Astrocyte of the hippocampus (primary cell): ENCODE results near the gene AQP1.

Experiments
- DNase-seq: peaks from one replicate; pipeline ENCODE4 v3.0.0; 2011; ENCODE audit warnings: low read depth, low spot score

Gene AQP1

DNA sequence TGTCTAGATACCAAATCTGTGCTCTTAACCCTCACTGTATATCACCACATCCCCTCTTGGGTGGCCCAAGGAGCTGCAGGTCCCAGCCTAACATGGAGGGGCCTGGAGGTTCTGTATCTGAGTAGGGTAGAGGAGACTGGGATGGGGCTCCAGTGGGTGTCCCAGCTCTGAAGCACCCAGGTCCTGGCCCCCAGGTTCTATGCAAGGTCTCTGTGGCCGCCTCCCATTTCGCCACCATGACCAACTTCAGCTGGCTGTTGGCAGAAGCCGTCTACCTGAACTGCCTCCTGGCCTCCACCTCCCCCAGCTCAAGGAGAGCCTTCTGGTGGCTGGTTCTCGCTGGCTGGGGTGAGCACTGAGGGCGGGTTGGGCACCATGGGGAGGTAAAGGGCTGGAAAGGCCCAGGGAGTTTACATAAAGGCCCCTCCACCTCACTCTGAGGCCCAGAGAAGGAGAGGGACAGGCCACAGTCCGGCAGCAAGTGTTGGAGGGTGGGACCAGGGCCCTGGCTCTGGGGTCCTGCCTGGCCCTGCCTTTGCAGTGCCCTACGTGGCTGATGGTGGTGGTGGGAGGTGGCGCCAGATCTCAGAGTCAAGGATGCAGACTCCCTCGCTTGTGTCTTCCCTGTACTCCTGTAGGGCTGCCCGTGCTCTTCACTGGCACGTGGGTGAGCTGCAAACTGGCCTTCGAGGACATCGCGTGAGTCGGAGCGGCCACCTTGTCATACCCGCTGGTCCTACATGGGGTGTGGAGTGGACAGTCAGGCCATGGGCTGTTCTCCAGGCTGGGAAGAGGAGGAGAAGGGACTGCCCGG lies 62.3 kb downstream of the AQP1 start:
- no peak for DNase-seq

DNA sequence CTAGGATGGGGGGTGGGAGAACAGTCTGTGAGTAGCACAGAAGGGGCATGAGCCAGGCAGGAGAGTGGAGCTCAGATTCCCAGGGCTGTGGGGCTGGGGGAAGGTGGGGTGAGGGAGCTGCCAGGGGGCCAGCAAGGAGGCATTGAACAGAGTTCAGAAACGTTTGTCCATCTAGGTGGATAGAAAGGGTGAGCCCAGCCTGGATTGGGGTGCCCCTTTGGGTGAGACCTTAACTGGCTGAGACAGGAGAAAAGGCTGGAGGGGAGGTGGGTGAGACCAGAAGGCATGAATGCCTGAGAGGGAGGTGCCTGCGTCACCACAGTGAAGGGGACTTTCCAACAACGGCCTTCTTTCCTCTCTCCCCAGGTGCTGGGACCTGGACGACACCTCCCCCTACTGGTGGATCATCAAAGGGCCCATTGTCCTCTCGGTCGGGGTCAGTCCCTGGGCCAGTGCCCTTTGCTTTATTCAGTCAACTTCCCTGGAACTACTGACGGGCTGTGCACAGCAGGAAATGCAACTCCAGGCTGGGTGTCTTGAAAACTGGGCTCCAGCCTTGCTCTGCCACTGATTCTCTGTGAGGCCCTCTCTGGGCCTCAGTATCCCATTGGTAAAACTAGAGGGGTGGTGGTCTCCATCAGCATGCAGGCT lies 63.1 kb downstream of the AQP1 start:
- DNase-seq = peak; percentile 71
